H1 (cell line): ENCODE data around the gene PRRC1.

Experiments used
- CBX5 ChIP-seq: fragments of 300-800, 300-1000 bp; sonication (generic); IDR thresholded peaks from 2 replicates; pipeline ENCODE4 v1.7.1; 2016; ENCODE audit warnings: antibody characterized with exemption, low read length, low read depth
- CHD1 ChIP-seq: IDR thresholded peaks from 2 replicates; pipeline ENCODE4 v1.6.1; 2012; ENCODE audit warnings: low read depth, low read length, improper control_type of control experiment
- EP300 ChIP-seq, 2 experiments: IDR thresholded peaks; 1 replicate in 1 of 2; 2 replicates in 1 of 2; pipeline ENCODE4 v1.6.1; 2011 to 2012; ENCODE audit warnings: low read depth in 2 of 2, low read length in 2 of 2, mild to moderate bottlenecking in 2 of 2, borderline replicate concordance in 1 of 2, inconsistent platforms in 1 of 2, moderate library complexity in 1 of 2
- EZH2 ChIP-seq: fragments of 200-600 bp; sonication (generic); IDR thresholded peaks from 2 replicates; pipeline ENCODE4 v1.7.1; 2012; ENCODE audit warnings: low read depth, mild to moderate bottlenecking, moderate library complexity, low read length, inconsistent platforms; ENCODE audit not compliant: severe bottlenecking
- GABPA ChIP-seq: IDR thresholded peaks from 2 replicates; pipeline ENCODE4 v1.6.1; 2011; ENCODE audit warnings: mild to moderate bottlenecking, low read length, moderate library complexity, borderline replicate concordance; ENCODE audit not compliant: insufficient read depth
- PHF8 ChIP-seq: fragments of 200-600 bp; sonication (generic); conservative IDR thresholded peaks from 2 replicates; pipeline ENCODE4 v1.7.1; 2012; ENCODE audit warnings: low read depth, mild to moderate bottlenecking, inconsistent platforms, low read length, moderate library complexity
- POLR2A ChIP-seq, 2 experiments: IDR thresholded peaks; 1 replicate in 1 of 2; 2 replicates in 1 of 2; pipeline ENCODE4 v1.6.1; 2011; ENCODE audit warnings: low read depth in 2 of 2, low read length in 2 of 2, mild to moderate bottlenecking in 2 of 2; ENCODE audit errors: control extremely low read depth in 1 of 2
- TBP ChIP-seq: IDR thresholded peaks from 2 replicates; pipeline ENCODE4 v1.6.1; 2011; ENCODE audit warnings: low read depth, low read length, improper control_type of control experiment
- TF ChIP-seq, protein P1 (sequence below): IDR thresholded peaks from 2 replicates; pipeline ENCODE4 v1.6.1; 2012; ENCODE audit warnings: low read length, inconsistent platforms
- TF ChIP-seq, protein P2 (sequence below), 3 experiments: IDR thresholded peaks; 1 replicate in 2 of 3; 2 replicates in 1 of 3; pipeline versions ENCODE4 v1.5.1 to v1.6.1; 2011; ENCODE audit warnings: low read length in 3 of 3, mild to moderate bottlenecking in 3 of 3, inconsistent platforms in 2 of 3, low read depth in 1 of 3, moderate library complexity in 1 of 3; ENCODE audit not compliant: insufficient read depth in 1 of 3; ENCODE audit errors: control extremely low read depth in 1 of 3
- TF ChIP-seq, protein P3 (sequence below): IDR thresholded peaks from 2 replicates; pipeline ENCODE4 v1.6.1; 2012; ENCODE audit warnings: inconsistent platforms

DNA sequence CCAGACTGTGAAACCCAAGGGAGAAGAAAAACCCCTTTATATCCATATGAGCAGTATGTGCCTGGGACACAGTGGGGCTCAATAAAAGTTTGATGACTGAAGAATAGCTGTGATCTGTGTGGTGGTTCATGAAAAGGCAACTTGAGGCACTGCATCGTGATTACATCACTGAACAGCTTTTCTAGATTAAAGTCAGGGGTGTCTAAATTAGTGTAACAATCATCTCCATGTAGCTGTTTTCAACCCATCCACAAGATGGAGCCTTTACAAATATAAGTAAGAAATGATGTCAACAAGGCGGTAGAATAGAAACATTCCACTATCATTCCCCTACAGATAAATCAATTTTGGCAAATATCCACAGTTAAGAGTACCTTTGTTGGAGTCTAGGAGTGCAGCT, 55.5 kb downstream of the PRRC1 start:
- TF ChIP-seq CHD1 (no peak), TBP (no peak), GABPA (no peak), POLR2A (IDR thresholded peaks at IDR 0.05; ENCODE audit: control extremely low read depth in 1 of 2, low read depth in 2 of 2, low read length in 2 of 2) (no peak), PHF8 (no peak), CBX5 (no peak), EP300 (IDR thresholded peaks at IDR 0.05; ENCODE audit: borderline replicate concordance in 1 of 2, low read depth in 2 of 2, low read length in 2 of 2) (no peak), EZH2 (no peak)
- TF ChIP-seq, protein P1, sequence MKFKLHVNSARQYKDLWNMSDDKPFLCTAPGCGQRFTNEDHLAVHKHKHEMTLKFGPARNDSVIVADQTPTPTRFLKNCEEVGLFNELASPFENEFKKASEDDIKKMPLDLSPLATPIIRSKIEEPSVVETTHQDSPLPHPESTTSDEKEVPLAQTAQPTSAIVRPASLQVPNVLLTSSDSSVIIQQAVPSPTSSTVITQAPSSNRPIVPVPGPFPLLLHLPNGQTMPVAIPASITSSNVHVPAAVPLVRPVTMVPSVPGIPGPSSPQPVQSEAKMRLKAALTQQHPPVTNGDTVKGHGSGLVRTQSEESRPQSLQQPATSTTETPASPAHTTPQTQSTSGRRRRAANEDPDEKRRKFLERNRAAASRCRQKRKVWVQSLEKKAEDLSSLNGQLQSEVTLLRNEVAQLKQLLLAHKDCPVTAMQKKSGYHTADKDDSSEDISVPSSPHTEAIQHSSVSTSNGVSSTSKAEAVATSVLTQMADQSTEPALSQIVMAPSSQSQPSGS = no peak
- TF ChIP-seq, protein P2, sequence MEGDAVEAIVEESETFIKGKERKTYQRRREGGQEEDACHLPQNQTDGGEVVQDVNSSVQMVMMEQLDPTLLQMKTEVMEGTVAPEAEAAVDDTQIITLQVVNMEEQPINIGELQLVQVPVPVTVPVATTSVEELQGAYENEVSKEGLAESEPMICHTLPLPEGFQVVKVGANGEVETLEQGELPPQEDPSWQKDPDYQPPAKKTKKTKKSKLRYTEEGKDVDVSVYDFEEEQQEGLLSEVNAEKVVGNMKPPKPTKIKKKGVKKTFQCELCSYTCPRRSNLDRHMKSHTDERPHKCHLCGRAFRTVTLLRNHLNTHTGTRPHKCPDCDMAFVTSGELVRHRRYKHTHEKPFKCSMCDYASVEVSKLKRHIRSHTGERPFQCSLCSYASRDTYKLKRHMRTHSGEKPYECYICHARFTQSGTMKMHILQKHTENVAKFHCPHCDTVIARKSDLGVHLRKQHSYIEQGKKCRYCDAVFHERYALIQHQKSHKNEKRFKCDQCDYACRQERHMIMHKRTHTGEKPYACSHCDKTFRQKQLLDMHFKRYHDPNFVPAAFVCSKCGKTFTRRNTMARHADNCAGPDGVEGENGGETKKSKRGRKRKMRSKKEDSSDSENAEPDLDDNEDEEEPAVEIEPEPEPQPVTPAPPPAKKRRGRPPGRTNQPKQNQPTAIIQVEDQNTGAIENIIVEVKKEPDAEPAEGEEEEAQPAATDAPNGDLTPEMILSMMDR (IDR thresholded peaks at IDR 0.05; ENCODE audit: control extremely low read depth in 1 of 3, insufficient read depth in 1 of 3, low read depth in 1 of 3, low read length in 3 of 3) = peak in 2 of 3 experiments; percentile 18 to 42; a peak in 2 of 4 replicates
- TF ChIP-seq, protein P3, sequence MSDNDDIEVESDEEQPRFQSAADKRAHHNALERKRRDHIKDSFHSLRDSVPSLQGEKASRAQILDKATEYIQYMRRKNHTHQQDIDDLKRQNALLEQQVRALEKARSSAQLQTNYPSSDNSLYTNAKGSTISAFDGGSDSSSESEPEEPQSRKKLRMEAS = no peak
